ENCODE results near the gene TEX2. TPM values are rescaled to one million over a fixed set of nuclear protein-coding genes. Genes with fewer than 3 reads are reported as not detected.

Gene TEX2
- total RNA-seq, 4 donors from 2014 or later, result 12.3 to 137 (median 30.3) TPM

DNA sequence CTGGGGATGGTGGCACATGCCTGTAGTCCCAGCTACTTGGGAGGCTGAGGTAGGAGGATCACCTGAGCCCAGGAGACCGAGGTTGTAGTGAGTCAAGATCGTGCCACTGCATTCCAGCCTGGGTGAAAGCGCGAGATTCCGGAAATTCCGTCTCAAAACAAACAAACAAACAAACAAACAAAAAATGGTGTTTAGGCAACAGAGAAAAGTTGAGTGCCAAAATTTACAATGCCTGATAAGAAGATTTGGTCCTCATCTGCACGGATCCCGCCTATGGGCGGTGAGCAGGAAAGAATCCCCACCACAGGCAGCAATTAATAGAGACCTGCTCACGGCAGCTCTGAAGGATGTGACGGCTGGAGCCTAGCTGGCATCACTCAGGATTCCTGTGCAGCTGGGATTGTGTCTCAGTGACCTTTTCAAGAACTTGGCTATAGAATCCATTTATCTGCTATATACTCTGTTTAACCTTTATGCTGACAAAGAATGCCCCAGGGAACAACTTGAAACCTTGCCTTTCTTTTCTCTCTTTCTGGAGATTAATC is 14.0 kb upstream of the TEX2 start:
- Histone ChIP-seq H3K36me3 (no peaks in the 10 kb centered on the region), H3K4me1 (peaks cover 0 to 16% (median 6%) of the 10 kb centered on the region in 4 donors), H3K9me3 (no peaks in the 10 kb centered on the region), H3K27ac (peak overlapping the region in 3 of 4 donors; percentile 26 to 74 (median 46)), H3K27me3 (no peaks in the 10 kb centered on the region), H3K4me3 (no peak overlapping the region)
- DNase-seq, result no peak
- intact Hi-C loops (cut with DNase I; ENCODE audit: low total_unique reads), result no loop called here
- TF ChIP-seq, protein P1, sequence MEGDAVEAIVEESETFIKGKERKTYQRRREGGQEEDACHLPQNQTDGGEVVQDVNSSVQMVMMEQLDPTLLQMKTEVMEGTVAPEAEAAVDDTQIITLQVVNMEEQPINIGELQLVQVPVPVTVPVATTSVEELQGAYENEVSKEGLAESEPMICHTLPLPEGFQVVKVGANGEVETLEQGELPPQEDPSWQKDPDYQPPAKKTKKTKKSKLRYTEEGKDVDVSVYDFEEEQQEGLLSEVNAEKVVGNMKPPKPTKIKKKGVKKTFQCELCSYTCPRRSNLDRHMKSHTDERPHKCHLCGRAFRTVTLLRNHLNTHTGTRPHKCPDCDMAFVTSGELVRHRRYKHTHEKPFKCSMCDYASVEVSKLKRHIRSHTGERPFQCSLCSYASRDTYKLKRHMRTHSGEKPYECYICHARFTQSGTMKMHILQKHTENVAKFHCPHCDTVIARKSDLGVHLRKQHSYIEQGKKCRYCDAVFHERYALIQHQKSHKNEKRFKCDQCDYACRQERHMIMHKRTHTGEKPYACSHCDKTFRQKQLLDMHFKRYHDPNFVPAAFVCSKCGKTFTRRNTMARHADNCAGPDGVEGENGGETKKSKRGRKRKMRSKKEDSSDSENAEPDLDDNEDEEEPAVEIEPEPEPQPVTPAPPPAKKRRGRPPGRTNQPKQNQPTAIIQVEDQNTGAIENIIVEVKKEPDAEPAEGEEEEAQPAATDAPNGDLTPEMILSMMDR (IDR thresholded peaks at IDR 0.05), result no peak
- TF ChIP-seq EP300 (IDR thresholded peaks at IDR 0.05; ENCODE audit: low read depth) (no peak), POLR2AphosphoS5 (IDR thresholded peaks at IDR 0.05) (no peak), POLR2A (IDR thresholded peaks at IDR 0.05) (no peak)
- 85 to 86% methylated on average over 7 to 11 of the region's 11 CpGs for WGBS, 2 donors (ENCODE audit: low coverage in 1 of 2)
- in situ Hi-C loops (cut with MboI; ENCODE audit: low pct_ligation_motif_present in 1 of 4, low pct_unique_long_range_greater_than_20kb in 1 of 4, low sequenced_read_pairs in 3 of 4), result loop anchor here (10.0 to 25.0 kb wide), 5 partner anchors 115 to 365 kb away; partner anchors contain the start of genes CSHL1 (in 2 of the 4) and GH1 (in 2 of the 4)

DNA sequence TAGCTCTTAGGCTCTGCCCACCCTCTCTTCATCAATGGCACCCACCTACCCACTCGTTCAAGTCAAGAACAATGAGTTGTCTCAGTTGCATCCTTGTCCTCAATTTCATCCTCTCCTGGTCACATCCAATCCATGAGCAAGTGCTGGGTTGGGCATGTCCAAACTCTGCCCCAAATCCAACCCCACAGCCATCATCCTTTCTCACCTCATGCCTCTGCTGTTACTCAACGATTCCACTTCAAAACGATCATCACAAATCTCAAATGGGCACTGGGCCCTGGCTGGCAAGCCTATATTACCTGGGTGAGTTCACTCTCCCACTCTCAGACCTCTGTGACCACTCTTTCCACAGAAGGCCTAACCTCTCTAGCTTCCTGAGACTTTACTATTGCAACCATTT is 12.0 kb upstream of the TEX2 start:
- peaks cover 0 to 12% (median 6%) of the 10 kb centered on the region in 4 donors for H3K4me1 ChIP-seq
- TF ChIP-seq POLR2AphosphoS5 (IDR thresholded peaks at IDR 0.05), result no peak
- no peak for TF ChIP-seq POLR2A (IDR thresholded peaks at IDR 0.05)
- no peak for TF ChIP-seq EP300 (IDR thresholded peaks at IDR 0.05; ENCODE audit: low read depth)
- TF ChIP-seq, protein P1 (IDR thresholded peaks at IDR 0.05), result no peak
- no peak overlapping the region for H3K4me3 ChIP-seq
- intact Hi-C loops (cut with DNase I; ENCODE audit: low total_unique reads), result no loop called here
- WGBS, 2 donors (ENCODE audit: low coverage in 1 of 2), result 77 to 89% methylated on average over 3 of the region's 3 CpGs
- H3K36me3 ChIP-seq, result no peaks in the 10 kb centered on the region
- DNase-seq, result no peak
- H3K27ac ChIP-seq, result no peak overlapping the region
- no peaks in the 10 kb centered on the region for H3K27me3 ChIP-seq
- no peaks in the 10 kb centered on the region for H3K9me3 ChIP-seq
- in situ Hi-C loops (cut with MboI; ENCODE audit: low pct_ligation_motif_present in 1 of 4, low pct_unique_long_range_greater_than_20kb in 1 of 4, low sequenced_read_pairs in 3 of 4), result loop anchor here (10.0 to 25.0 kb wide), 5 partner anchors 113 to 363 kb away; partner anchors contain the start of genes CSHL1 (in 2 of the 4) and GH1 (in 2 of the 4)

DNA sequence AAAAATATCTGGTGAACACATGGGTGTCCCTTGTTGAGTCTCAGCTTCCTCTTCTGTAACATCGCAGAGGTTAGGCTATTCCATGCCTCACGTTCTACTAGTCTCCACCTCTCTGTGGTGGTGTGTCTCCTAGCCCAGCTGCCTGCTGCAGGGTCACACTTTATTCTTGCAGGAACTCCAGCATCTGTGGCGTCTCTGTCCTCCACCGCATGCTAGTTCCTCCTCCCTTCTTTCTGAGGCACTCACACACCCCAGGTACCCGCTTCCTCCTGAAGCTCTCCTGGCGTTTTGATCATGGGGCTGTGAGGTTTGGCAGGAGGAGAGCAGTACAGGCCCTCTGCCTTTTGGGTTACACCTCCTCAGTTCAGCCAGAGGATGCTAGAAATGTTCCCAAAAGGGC is 9.9 kb upstream of the TEX2 start:
- no peak overlapping the region for H3K4me3 ChIP-seq
- H3K27me3 ChIP-seq, result no peaks in the 10 kb centered on the region
- intact Hi-C loops (cut with DNase I; ENCODE audit: low total_unique reads), result no loop called here
- no peaks in the 10 kb centered on the region for H3K9me3 ChIP-seq
- no peak overlapping the region for H3K27ac ChIP-seq
- TF ChIP-seq EP300 (IDR thresholded peaks at IDR 0.05; ENCODE audit: low read depth) (no peak), POLR2AphosphoS5 (IDR thresholded peaks at IDR 0.05) (no peak), POLR2A (IDR thresholded peaks at IDR 0.05) (no peak)
- TF ChIP-seq, protein P1 (IDR thresholded peaks at IDR 0.05), result no peak
- in situ Hi-C loops (cut with MboI; ENCODE audit: low pct_ligation_motif_present in 1 of 4, low pct_unique_long_range_greater_than_20kb in 1 of 4, low sequenced_read_pairs in 3 of 4), result loop anchor here in 2 of 4 donors (10.0 to 25.0 kb wide), 2 partner anchors 111 to 118 kb away; no protein-coding TSS in a partner anchor
- no peak for DNase-seq
- H3K4me1 ChIP-seq, result peaks cover 0 to 7% (median 6%) of the 10 kb centered on the region in 4 donors
- 81 to 84% methylated on average over 4 to 6 of the region's 6 CpGs for WGBS, 2 donors (ENCODE audit: low coverage in 1 of 2)
- no peaks in the 10 kb centered on the region for H3K36me3 ChIP-seq

DNA sequence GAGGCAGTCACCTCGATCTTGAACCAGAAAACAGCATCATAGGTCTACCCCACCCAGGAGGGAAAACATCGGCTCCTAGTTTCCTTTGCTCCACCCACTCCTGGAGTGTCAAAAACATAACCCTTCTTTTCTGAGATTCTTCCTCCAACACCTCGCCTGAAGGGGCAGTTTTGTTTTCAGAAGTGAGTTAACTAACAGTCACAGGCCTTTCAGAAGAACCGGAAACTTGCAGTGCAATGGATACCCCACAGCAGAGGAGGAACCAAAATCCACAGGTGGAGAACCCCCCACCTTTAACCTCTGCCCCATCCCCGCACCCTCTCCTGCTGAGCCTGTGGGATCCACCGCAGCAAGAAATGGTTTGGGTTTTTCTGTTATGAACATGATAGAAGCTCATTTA is 7.8 kb upstream of the TEX2 start:
- H3K27me3 ChIP-seq, result peaks cover 9% of the 10 kb centered on the region
- no peak for DNase-seq
- H3K4me1 ChIP-seq, result no peaks in the 10 kb centered on the region
- in situ Hi-C loops (cut with MboI; ENCODE audit: low pct_ligation_motif_present in 1 of 4, low pct_unique_long_range_greater_than_20kb in 1 of 4, low sequenced_read_pairs in 3 of 4) (loop anchor here in 2 of 4 donors (10.0 to 25.0 kb wide), 2 partner anchors 109 to 116 kb away; no protein-coding TSS in a partner anchor), intact Hi-C loops (cut with DNase I; ENCODE audit: low total_unique reads) (no loop called here)
- TF ChIP-seq POLR2AphosphoS5 (IDR thresholded peaks at IDR 0.05) (no peak), POLR2A (IDR thresholded peaks at IDR 0.05) (no peak), EP300 (IDR thresholded peaks at IDR 0.05; ENCODE audit: low read depth) (no peak)
- TF ChIP-seq, protein P1 (IDR thresholded peaks at IDR 0.05), result no peak
- 59 to 65% methylated on average over 5 to 6 of the region's 6 CpGs for WGBS, 2 donors (ENCODE audit: low coverage in 1 of 2)
- no peaks in the 10 kb centered on the region for H3K36me3 ChIP-seq
- no peaks in the 10 kb centered on the region for H3K9me3 ChIP-seq
- H3K27ac ChIP-seq, result peak overlapping the region in 1 of 4 donors; percentile 19
- H3K4me3 ChIP-seq, result no peak overlapping the region

All from transverse colon (tissue), 4 donors.